WTC11 (cell line): ENCODE data around the gene SCUBE1. TPM values are rescaled to one million over a fixed set of nuclear protein-coding genes. Genes with fewer than 3 reads are reported as not detected.

Experiments
- ATAC-seq: fragments of 200-7000 bp; cut with Tn5 transposase; 2 replicates; pipeline ENCODE4 v1.10.0; 2021; ENCODE audit warnings: mild to moderate bottlenecking, moderate library complexity
- CTCF ChIA-PET: fragments of 300-600 bp; sonication (Branson Sonifier 250); formaldehyde crosslinking; loops from one replicate; lab custom pipeline; 2021; ENCODE audit warnings: antibody characterized with exemption; lab: Charles Lee
- POLR2A ChIA-PET: fragments of 350-600 bp; sonication (Branson Sonifier 250); formaldehyde crosslinking; loops from one replicate; lab custom pipeline; 2021; ENCODE audit warnings: antibody characterized with exemption; lab: Charles Lee
- DNase-seq: peaks from one replicate; pipeline ENCODE4 v3.0.0; 2021; ENCODE audit warnings: low spot score
- H3K27ac Mint-ChIP-seq: 2 replicates; pipeline ENCODE4 v1.8.0; 2021; ENCODE audit warnings: mixed read lengths
- H3K27me3 Mint-ChIP-seq: 2 replicates; pipeline ENCODE4 v1.8.0; 2021; ENCODE audit warnings: low read depth, mild to moderate bottlenecking, moderate library complexity, mixed read lengths
- H3K36me3 Mint-ChIP-seq: 2 replicates; pipeline ENCODE4 v1.8.0; 2021; ENCODE audit warnings: mixed read lengths
- H3K4me1 Mint-ChIP-seq: 2 replicates; pipeline ENCODE4 v1.8.0; 2022; ENCODE audit warnings: mixed read lengths
- H3K4me3 Mint-ChIP-seq: 2 replicates; pipeline ENCODE4 v1.8.0; 2021; ENCODE audit warnings: mild to moderate bottlenecking, moderate library complexity, mixed read lengths
- H3K9me3 Mint-ChIP-seq: 2 replicates; pipeline ENCODE4 v1.8.0; 2021; ENCODE audit warnings: mixed read lengths
- CBFB ChIP-seq: sonication (generic); formaldehyde crosslinking; IDR thresholded peaks from 2 replicates; pipeline ENCODE4 v1.8.1; 2022; ENCODE audit warnings: mild to moderate bottlenecking, low read depth, missing genetic modification reagents
- CREM ChIP-seq: sonication (generic); formaldehyde crosslinking; IDR thresholded peaks from 2 replicates; pipeline ENCODE4 v1.8.1; 2022; ENCODE audit warnings: mild to moderate bottlenecking, missing genetic modification reagents, moderate library complexity
- GABPB1 ChIP-seq: sonication (generic); formaldehyde crosslinking; IDR thresholded peaks from 2 replicates; pipeline ENCODE4 v1.8.1; 2023; ENCODE audit warnings: mild to moderate bottlenecking, missing genetic modification reagents
- GTF2I ChIP-seq: fragments of 250-450 bp; sonication (Bioruptor Pico); conservative IDR thresholded peaks from 2 replicates; pipeline ENCODE4 v1.4.0; 2021; ENCODE audit warnings: mild to moderate bottlenecking
- JAZF1 ChIP-seq: fragments of 250-450 bp; sonication (Bioruptor Pico); IDR thresholded peaks from 2 replicates; pipeline ENCODE4 v1.9.0; 2021; ENCODE audit warnings: moderate library complexity, mild to moderate bottlenecking, inconsistent platforms
- KAT7 ChIP-seq: sonication (generic); formaldehyde crosslinking; IDR thresholded peaks from 2 replicates; pipeline ENCODE4 v1.8.1; 2023; ENCODE audit warnings: missing genetic modification reagents, mild to moderate bottlenecking, borderline replicate concordance
- NFYB ChIP-seq: sonication (generic); formaldehyde crosslinking; conservative IDR thresholded peaks from 2 replicates; pipeline ENCODE4 v1.8.0; 2022; ENCODE audit warnings: low read depth, missing genetic modification reagents
- PRRX2 ChIP-seq: fragments of 250-450 bp; sonication (Bioruptor Pico); IDR thresholded peaks from 2 replicates; pipeline ENCODE4 v1.8.0; 2021; ENCODE audit warnings: mild to moderate bottlenecking
- RORB ChIP-seq: fragments of 250-450 bp; sonication (Bioruptor Pico); IDR thresholded peaks from 2 replicates; pipeline ENCODE4 v1.9.0; 2021; ENCODE audit warnings: mild to moderate bottlenecking
- SP1 ChIP-seq: sonication (generic); formaldehyde crosslinking; conservative IDR thresholded peaks from 2 replicates; pipeline ENCODE4 v1.8.1; 2022; ENCODE audit warnings: missing genetic modification reagents
- ZNF263 ChIP-seq: sonication (generic); formaldehyde crosslinking; IDR thresholded peaks from 2 replicates; pipeline ENCODE4 v1.8.1; 2022; ENCODE audit warnings: low read depth, mild to moderate bottlenecking, moderate library complexity, missing genetic modification reagents
- ZNF416 ChIP-seq: fragments of 250-450 bp; sonication (Bioruptor Pico); IDR thresholded peaks from 2 replicates; pipeline ENCODE4 v1.9.0; 2021; ENCODE audit warnings: mild to moderate bottlenecking, inconsistent platforms
- ZNF671 ChIP-seq: fragments of 250-450 bp; sonication (Bioruptor Pico); IDR thresholded peaks from 2 replicates; pipeline ENCODE4 v1.8.0; 2021; ENCODE audit warnings: mild to moderate bottlenecking
- total RNA-seq: library from RNA; stranded (reverse); gene quantifications from 3 replicates; pipeline ENCODE4 v1.2.3, GENCODE V29; 2021
- TF ChIP-seq, protein P1 (sequence below): fragments of 200-600 bp; IDR thresholded peaks from 2 replicates; pipeline ENCODE4 v1.8.0; 2022; ENCODE audit warnings: antibody characterized with exemption
- TF ChIP-seq, protein P2 (sequence below): sonication (generic); formaldehyde crosslinking; IDR thresholded peaks from 2 replicates; pipeline ENCODE4 v1.8.1; 2023; ENCODE audit warnings: mild to moderate bottlenecking, missing genetic modification reagents
- TF ChIP-seq, protein P3 (sequence below): sonication (generic); formaldehyde crosslinking; IDR thresholded peaks from 2 replicates; pipeline ENCODE4 v1.8.1; 2022; ENCODE audit warnings: mild to moderate bottlenecking, moderate library complexity, missing genetic modification reagents
- TF ChIP-seq, protein P4 (sequence below): sonication (generic); formaldehyde crosslinking; IDR thresholded peaks from 2 replicates; pipeline ENCODE4 v1.8.1; 2023; ENCODE audit warnings: mild to moderate bottlenecking, missing genetic modification reagents, moderate library complexity
- TF ChIP-seq, protein P5 (sequence below): sonication (generic); formaldehyde crosslinking; IDR thresholded peaks from 2 replicates; pipeline ENCODE4 v1.8.1; 2022; ENCODE audit warnings: missing genetic modification reagents, borderline replicate concordance
- TF ChIP-seq, protein P6 (sequence below): sonication (generic); formaldehyde crosslinking; IDR thresholded peaks from 2 replicates; pipeline ENCODE4 v1.8.1; 2023; ENCODE audit warnings: mild to moderate bottlenecking, missing genetic modification reagents, borderline replicate concordance
- TF ChIP-seq, protein P7 (sequence below): sonication (generic); formaldehyde crosslinking; IDR thresholded peaks from 2 replicates; pipeline ENCODE4 v1.8.1; 2023; ENCODE audit warnings: mild to moderate bottlenecking, moderate library complexity, missing genetic modification reagents

Gene SCUBE1
- total RNA-seq, 1 experiment from 2014 or later, result 6.9 TPM

DNA sequence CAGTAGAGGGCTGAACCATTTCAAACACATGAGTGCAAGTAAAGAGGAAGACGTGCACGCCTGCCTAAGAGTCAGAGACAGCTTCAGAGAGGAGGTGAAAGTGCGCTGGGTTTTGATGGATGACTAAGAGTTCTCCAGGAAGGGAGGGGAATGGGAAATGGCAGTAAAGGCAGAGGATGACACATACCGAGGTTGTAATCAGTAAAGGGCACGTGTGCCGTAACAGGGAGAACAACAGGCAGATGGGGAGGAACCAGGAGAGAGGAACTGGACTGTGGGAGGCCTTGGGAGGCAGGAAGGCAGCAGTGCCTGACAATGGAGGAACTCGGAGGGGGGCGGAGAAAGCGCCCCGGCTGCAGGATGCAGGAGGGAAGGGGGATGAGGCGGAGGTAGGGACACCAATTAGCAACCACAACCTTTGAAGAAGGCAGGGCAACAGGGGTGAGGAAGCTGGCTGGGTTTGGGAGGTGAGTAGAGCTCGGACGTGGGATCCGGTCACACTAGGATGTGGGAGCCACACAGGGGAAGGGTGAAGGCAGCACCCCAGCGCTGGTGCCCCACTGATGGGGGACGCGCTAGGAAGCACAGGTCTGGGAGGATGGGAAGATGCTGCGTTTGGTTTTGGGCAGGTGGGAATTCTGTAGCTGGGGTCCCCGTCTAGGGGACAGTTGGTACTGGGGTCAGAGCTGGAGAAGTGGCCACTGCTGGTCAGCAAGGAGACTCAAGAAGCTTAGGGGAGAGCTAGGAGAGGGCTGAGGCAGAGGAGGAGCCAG, 67.4 kb downstream of the SCUBE1 start (continued):
- TF ChIP-seq, protein P1, sequence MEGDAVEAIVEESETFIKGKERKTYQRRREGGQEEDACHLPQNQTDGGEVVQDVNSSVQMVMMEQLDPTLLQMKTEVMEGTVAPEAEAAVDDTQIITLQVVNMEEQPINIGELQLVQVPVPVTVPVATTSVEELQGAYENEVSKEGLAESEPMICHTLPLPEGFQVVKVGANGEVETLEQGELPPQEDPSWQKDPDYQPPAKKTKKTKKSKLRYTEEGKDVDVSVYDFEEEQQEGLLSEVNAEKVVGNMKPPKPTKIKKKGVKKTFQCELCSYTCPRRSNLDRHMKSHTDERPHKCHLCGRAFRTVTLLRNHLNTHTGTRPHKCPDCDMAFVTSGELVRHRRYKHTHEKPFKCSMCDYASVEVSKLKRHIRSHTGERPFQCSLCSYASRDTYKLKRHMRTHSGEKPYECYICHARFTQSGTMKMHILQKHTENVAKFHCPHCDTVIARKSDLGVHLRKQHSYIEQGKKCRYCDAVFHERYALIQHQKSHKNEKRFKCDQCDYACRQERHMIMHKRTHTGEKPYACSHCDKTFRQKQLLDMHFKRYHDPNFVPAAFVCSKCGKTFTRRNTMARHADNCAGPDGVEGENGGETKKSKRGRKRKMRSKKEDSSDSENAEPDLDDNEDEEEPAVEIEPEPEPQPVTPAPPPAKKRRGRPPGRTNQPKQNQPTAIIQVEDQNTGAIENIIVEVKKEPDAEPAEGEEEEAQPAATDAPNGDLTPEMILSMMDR, result no peak
- TF ChIP-seq, protein P2, sequence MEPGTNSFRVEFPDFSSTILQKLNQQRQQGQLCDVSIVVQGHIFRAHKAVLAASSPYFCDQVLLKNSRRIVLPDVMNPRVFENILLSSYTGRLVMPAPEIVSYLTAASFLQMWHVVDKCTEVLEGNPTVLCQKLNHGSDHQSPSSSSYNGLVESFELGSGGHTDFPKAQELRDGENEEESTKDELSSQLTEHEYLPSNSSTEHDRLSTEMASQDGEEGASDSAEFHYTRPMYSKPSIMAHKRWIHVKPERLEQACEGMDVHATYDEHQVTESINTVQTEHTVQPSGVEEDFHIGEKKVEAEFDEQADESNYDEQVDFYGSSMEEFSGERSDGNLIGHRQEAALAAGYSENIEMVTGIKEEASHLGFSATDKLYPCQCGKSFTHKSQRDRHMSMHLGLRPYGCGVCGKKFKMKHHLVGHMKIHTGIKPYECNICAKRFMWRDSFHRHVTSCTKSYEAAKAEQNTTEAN (CRISPR knock-in tag), result peak; percentile 30; the same call in 1 of the 2 replicates
- TF ChIP-seq RORB (CRISPR knock-in tag) (no peak), JAZF1 (no peak), ZNF671 (CRISPR knock-in tag) (no peak), SP1 (CRISPR knock-in tag) (0 out of 2 replicates have a peak, but pooled peaks have one; percentile 33), CREM (CRISPR knock-in tag) (no peak), NFYB (CRISPR knock-in tag) (no peak), ZNF263 (CRISPR knock-in tag) (no peak), PRRX2 (no peak), ZNF416 (no peak)
- TF ChIP-seq, protein P3, sequence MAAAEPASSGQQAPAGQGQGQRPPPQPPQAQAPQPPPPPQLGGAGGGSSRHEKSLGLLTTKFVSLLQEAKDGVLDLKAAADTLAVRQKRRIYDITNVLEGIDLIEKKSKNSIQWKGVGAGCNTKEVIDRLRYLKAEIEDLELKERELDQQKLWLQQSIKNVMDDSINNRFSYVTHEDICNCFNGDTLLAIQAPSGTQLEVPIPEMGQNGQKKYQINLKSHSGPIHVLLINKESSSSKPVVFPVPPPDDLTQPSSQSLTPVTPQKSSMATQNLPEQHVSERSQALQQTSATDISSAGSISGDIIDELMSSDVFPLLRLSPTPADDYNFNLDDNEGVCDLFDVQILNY (CRISPR knock-in tag), result no peak
- TF ChIP-seq, protein P4, sequence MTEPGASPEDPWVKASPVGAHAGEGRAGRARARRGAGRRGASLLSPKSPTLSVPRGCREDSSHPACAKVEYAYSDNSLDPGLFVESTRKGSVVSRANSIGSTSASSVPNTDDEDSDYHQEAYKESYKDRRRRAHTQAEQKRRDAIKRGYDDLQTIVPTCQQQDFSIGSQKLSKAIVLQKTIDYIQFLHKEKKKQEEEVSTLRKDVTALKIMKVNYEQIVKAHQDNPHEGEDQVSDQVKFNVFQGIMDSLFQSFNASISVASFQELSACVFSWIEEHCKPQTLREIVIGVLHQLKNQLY (CRISPR knock-in tag), result no peak
- TF ChIP-seq, protein P5, sequence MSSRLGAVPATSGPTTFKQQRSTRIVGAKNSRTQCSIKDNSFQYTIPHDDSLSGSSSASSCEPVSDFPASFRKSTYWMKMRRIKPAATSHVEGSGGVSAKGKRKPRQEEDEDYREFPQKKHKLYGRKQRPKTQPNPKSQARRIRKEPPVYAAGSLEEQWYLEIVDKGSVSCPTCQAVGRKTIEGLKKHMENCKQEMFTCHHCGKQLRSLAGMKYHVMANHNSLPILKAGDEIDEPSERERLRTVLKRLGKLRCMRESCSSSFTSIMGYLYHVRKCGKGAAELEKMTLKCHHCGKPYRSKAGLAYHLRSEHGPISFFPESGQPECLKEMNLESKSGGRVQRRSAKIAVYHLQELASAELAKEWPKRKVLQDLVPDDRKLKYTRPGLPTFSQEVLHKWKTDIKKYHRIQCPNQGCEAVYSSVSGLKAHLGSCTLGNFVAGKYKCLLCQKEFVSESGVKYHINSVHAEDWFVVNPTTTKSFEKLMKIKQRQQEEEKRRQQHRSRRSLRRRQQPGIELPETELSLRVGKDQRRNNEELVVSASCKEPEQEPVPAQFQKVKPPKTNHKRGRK (CRISPR knock-in tag), result no peak
- TF ChIP-seq, all 79 proteins: peak for 10

DNA sequence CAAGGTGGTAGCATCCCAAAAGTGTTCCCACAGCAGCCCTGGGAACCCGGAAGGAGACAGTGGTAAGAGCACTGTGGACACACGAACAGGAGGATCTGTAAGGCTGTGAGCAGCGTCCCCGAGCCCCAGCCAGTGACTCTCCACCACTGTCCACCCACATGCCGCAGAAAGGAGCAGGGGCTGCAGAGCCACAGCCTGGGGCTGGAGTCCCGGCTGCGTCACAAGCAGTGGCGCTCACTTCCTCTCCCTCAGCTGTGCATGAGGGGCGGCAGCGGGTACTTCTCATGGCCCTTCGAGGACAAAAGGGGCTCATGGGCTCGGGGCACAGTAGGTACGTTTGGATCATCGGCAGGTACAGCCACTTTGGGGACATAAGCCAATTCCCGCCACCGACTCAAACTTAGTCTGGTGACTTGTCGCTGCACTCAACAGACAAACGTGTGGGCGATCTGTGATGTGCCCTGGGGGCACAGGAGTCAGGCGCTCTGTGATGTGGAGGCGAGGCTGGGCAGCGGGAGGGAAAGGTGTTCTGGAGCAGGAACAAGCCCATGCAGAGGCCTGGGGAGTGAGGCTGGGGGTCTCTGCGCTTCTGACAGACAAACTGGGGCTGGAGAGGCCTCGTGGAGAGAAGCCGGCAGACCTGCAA, 68.5 kb downstream of the SCUBE1 start:
- H3K4me3 Mint-ChIP-seq, result no peak overlapping the region
- CTCF ChIA-PET, result interaction anchor here (0.6 to 15.6 kb wide), 39 partner anchors 9 to 290 kb away, joined by 3 to 486 read pairs (median 7); partner anchors contain the start of gene SCUBE1
- H3K9me3 Mint-ChIP-seq, result no peaks in the 10 kb centered on the region
- POLR2A ChIA-PET, result interaction anchor here (0.7 kb wide), 1 partner anchor 69 kb away, joined by 3 read pairs; the partner anchor contains the start of gene SCUBE1
- H3K27me3 Mint-ChIP-seq, result no peaks in the 10 kb centered on the region
- DNase-seq (no peak), ATAC-seq (no peak)
- peak overlapping the region; percentile 72; the same call in 1 of the 2 replicates for H3K27ac Mint-ChIP-seq
- no peaks in the 10 kb centered on the region for H3K36me3 Mint-ChIP-seq
- H3K4me1 Mint-ChIP-seq, result peaks cover 51% of the 10 kb centered on the region
- no peak for TF ChIP-seq GTF2I
- no peak for TF ChIP-seq NFYB (CRISPR knock-in tag)
- TF ChIP-seq, protein P5 (CRISPR knock-in tag), result no peak
- TF ChIP-seq, protein P6, sequence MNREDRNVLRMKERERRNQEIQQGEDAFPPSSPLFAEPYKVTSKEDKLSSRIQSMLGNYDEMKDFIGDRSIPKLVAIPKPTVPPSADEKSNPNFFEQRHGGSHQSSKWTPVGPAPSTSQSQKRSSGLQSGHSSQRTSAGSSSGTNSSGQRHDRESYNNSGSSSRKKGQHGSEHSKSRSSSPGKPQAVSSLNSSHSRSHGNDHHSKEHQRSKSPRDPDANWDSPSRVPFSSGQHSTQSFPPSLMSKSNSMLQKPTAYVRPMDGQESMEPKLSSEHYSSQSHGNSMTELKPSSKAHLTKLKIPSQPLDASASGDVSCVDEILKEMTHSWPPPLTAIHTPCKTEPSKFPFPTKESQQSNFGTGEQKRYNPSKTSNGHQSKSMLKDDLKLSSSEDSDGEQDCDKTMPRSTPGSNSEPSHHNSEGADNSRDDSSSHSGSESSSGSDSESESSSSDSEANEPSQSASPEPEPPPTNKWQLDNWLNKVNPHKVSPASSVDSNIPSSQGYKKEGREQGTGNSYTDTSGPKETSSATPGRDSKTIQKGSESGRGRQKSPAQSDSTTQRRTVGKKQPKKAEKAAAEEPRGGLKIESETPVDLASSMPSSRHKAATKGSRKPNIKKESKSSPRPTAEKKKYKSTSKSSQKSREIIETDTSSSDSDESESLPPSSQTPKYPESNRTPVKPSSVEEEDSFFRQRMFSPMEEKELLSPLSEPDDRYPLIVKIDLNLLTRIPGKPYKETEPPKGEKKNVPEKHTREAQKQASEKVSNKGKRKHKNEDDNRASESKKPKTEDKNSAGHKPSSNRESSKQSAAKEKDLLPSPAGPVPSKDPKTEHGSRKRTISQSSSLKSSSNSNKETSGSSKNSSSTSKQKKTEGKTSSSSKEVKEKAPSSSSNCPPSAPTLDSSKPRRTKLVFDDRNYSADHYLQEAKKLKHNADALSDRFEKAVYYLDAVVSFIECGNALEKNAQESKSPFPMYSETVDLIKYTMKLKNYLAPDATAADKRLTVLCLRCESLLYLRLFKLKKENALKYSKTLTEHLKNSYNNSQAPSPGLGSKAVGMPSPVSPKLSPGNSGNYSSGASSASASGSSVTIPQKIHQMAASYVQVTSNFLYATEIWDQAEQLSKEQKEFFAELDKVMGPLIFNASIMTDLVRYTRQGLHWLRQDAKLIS (CRISPR knock-in tag), result no peak
- TF ChIP-seq KAT7 (CRISPR knock-in tag), result no peak
- TF ChIP-seq CBFB (CRISPR knock-in tag), result no peak
- no peak for TF ChIP-seq GABPB1 (CRISPR knock-in tag)
- TF ChIP-seq, protein P7, sequence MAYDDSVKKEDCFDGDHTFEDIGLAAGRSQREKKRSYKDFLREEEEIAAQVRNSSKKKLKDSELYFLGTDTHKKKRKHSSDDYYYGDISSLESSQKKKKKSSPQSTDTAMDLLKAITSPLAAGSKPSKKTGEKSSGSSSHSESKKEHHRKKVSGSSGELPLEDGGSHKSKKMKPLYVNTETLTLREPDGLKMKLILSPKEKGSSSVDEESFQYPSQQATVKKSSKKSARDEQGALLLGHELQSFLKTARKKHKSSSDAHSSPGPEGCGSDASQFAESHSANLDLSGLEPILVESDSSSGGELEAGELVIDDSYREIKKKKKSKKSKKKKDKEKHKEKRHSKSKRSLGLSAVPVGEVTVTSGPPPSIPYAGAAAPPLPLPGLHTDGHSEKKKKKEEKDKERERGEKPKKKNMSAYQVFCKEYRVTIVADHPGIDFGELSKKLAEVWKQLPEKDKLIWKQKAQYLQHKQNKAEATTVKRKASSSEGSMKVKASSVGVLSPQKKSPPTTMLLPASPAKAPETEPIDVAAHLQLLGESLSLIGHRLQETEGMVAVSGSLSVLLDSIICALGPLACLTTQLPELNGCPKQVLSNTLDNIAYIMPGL (CRISPR knock-in tag), result no peak
